Right ventricle myocardium inferior (tissue), 1 donor: ENCODE measurements around the gene QARS1. TPM values are rescaled to one million over a fixed set of nuclear protein-coding genes. Genes with fewer than 3 reads are reported as not detected.

Experiments used
- ATAC-seq: fragments of 200-7000 bp; cut with Tn5 transposase; one replicate; pipeline ENCODE4 v1.9.1; 2020; ENCODE audit warnings: mild to moderate bottlenecking, moderate library complexity
- DNase-seq: peaks from one replicate; pipeline ENCODE4 v3.0.0; 2021; ENCODE audit errors: missing footprints
- intact Hi-C: fragments of 100-400 bp; cut with DNase I; formaldehyde crosslinking; loops from one replicate; pipeline ENCODE4 v1.11.0; 2022
- microRNA-seq: library from miRNA; unstranded; fragments of <30 nt; microRNA quantifications from one replicate; pipeline ENCODE4 v1.2.0, GENCODE V29; 2020
- total RNA-seq: library from RNA; stranded (reverse); fragmentation: NEBNext Ultra II Directional; extraction: Animal tissue kit (Norgen Biotek cat#: 25700); gene quantifications from one replicate; pipeline ENCODE4 v1.2.1, GENCODE V29; 2021
- donor health status: DM: no; HTN: yes; CAD: no; lungs with severe emphysema.

QARS1 gene
- total RNA-seq, 1 donor from 2014 or later, result 207 TPM

GRCh38 chr3:49079270-49079669, 25.3 kb downstream of the QARS1 start:
- intact Hi-C loops, result no loop called here
- ATAC-seq (no peak), DNase-seq (no peak)

GRCh38 chr3:49076646-49077045, 27.9 kb downstream of the QARS1 start:
- ATAC-seq (no peak), DNase-seq (no peak)
- intact Hi-C loops, result no loop called here

- intact Hi-C loops, result no loop called here
- ATAC-seq, result no peak
Measured at GRCh38 chr3:49076116-49076515, 28.4 kb downstream of the QARS1 start.

GRCh38 chr3:49058011-49058410, 46.5 kb downstream of the QARS1 start:
- DNase-seq (no peak), ATAC-seq (no peak)
- intact Hi-C loops, result no loop called here

More at GRCh38 chr3:49076116-49076515, 28.4 kb downstream of the QARS1 start:
- DNase-seq, result no peak

GRCh38 chr3:49057268-49057667, 47.3 kb downstream of the QARS1 start:
- intact Hi-C loops, result no loop called here
- DNase-seq, result no peak
- ATAC-seq, result no peak

GRCh38 chr3:49054344-49054862, 50.2 kb downstream of the QARS1 start:
- ATAC-seq (no peak), DNase-seq (no peak)
- intact Hi-C loops, result no loop called here

- intact Hi-C loops, result no loop called here
- DNase-seq (no peak), ATAC-seq (no peak)
Measured at GRCh38 chr3:49053543-49053942, 51.0 kb downstream of the QARS1 start.

Small RNA genes lying within 50 kb of the gene (microRNA-seq; reads per million reads assigned to microRNA genes)
- gene MIR6890, result not detected

Other genes with a start within 250 kb of the QARS1 start
- gene SLC25A20, start 205.9 kb downstream of the QARS1 start, total RNA-seq, result 130 TPM
- 149 TPM for gene ARIH2, start 185.9 kb downstream of the QARS1 start, total RNA-seq
- 25.5 TPM for gene P4HTM, start 114.5 kb downstream of the QARS1 start, total RNA-seq
- 83.3 TPM for gene WDR6, start 97.4 kb downstream of the QARS1 start, total RNA-seq
- gene DALRD3, start 86.2 kb downstream of the QARS1 start, total RNA-seq, result 9.0 TPM
- gene NDUFAF3, start 82.6 kb downstream of the QARS1 start, total RNA-seq, result 157 TPM
- gene IMPDH2, start 75.4 kb downstream of the QARS1 start, total RNA-seq, result 64.3 TPM
- 52.9 TPM for gene QRICH1, start 10.7 kb downstream of the QARS1 start, total RNA-seq
- gene USP19, start 16.1 kb upstream of the QARS1 start, total RNA-seq, result 54.0 TPM
- 543 TPM for gene LAMB2, start 28.3 kb upstream of the QARS1 start, total RNA-seq
- 9.4 TPM for gene CCDC71, start 61.6 kb upstream of the QARS1 start, total RNA-seq
- 128 TPM for gene KLHDC8B, start 66.8 kb upstream of the QARS1 start, total RNA-seq
- 2.1 TPM for gene C3orf62, start 172.5 kb upstream of the QARS1 start, total RNA-seq
- 39.4 TPM for gene USP4, start 235.3 kb upstream of the QARS1 start, total RNA-seq